HG03060 (cell line): ENCODE measurements around the gene CCT8L2.
"Not testable (repeated sequence)": the region's sequence is repeated elsewhere in the genome, so short reads cannot be mapped to it uniquely, and the experiment has no call there.

Source experiments
- ATAC-seq: cut with Tn5 transposase; IDR thresholded peaks from one replicate; pipeline ENCODE4 v1.9.1; 2021; ENCODE audit warnings: low read depth, moderate number of reproducible peaks; ENCODE audit not compliant: unreplicated experiment

CCT8L2 gene

GRCh38 chr22:16559056-16559955 lies 33.3 kb downstream of the CCT8L2 start:
- ATAC-seq = no peak

GRCh38 chr22:16558376-16558945 lies 34.1 kb downstream of the CCT8L2 start:
- ATAC-seq = not testable (repeated sequence)

- ATAC-seq = not testable (repeated sequence)
Measured at GRCh38 chr22:16557511-16557910, 35.1 kb downstream of the CCT8L2 start.

GRCh38 chr22:16555077-16555994 lies 37.3 kb downstream of the CCT8L2 start:
- ATAC-seq = not testable (repeated sequence)

- ATAC-seq = not testable (repeated sequence)
Measured at GRCh38 chr22:16543310-16543709, 49.3 kb downstream of the CCT8L2 start.
